ENCODE data around the gene PIGBOS1.
A peak's percentile ranks its signal among the peaks of the same experiment; 100 is the strongest.
"Not testable (repeated sequence)": the region's sequence is repeated elsewhere in the genome, so short reads cannot be mapped to it uniquely, and the experiment has no call there.

The PIGBOS1 gene

DNA sequence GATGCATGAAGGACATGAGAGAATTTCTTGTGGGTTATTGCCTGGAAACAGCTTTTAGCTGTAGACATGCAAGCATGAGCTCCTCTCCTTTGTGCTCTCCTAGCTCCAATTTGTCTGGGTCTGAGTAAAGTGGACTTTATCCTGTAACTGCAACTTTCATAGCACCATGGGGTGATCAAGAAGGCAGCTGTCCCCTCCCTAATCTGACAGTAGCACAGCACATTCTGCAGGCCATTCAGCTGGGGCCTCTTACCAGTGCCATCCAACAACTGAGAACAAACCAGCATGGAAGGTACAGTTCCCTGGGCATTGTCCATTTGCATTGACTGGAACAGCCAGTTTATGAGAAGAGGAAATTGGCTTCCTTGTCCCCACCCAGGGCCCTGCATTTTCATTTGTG lies 21.6 kb downstream of the PIGBOS1 start:
- DNase-seq (ENCODE audit: low read depth in 2 of 2) = no peak

DNA sequence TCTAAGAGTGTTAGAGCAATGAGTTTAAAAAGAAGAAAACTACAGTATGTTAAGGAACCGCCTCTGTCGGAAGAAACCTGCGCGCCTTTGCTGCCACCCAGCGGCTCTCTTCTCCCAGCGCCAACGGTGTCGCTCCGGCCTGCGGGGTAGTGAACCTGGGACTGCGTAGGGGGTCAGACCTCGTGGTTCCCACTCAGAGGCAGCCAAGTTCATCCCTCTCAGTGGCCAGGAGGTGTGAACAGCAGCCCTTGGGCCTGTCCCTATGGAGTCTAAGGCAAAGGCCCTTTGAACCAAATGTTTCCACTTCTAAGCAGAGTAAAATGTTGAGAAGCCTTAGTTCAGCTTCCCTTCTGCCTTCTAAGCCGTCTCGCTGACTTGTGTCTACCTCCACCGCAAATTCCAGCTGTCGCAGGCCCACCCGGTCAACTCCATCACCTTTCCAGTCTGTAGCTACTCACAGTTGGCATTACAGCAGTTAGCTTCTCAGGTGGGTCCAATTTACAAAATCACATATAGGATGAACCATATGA lies 28.3 kb downstream of the PIGBOS1 start:
- DNase-seq (ENCODE audit: low read depth in 2 of 2) = peak; percentile 66

DNA sequence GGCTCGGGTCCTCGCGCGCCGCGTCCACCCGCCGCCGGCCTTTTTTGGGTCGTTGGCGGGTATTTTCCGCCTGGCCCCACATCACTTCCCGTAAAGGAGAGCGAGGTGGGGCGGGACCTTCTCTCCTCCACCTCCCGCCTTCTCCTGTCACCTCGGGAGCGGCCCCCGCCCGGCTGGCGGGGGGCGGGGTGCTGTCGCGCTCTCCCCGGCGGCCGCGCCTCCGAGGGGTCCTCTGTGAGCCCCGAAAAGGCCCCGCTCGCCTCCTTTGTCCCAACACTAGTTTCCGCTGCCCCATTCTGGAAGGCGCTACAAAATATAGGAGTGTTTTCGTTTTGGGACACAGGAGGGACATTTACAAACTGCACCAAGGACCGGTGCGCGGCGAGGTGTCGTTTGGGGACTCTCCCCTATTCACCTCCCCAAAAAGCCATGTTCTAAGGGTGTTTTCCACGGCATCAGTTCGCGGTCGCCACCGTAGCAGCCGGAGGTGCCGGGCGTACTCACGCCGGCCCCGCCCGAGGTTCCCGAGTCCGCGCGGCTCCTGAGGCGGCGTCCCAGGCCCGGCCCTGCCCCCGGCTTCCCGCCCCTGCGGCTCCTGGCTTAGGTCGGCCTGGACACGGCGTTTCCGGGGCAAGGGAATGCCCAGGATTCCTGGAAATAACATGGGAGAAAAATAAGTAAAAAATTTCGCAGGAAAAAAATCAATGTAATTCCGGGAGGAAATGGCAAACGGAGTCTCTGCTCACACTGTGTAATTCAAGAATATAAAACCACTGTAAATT lies 29.0 kb downstream of the PIGBOS1 start, which contains the start of gene RAB27A:
Gene RAB27A, minus strand, starts transcription at position 68 of the 782 bp plus-strand sequence. CDS start 54,879 bp downstream, outside the sequence.
- peak; percentile 60 to 64 for DNase-seq (ENCODE audit: low read depth in 2 of 2)

DNA sequence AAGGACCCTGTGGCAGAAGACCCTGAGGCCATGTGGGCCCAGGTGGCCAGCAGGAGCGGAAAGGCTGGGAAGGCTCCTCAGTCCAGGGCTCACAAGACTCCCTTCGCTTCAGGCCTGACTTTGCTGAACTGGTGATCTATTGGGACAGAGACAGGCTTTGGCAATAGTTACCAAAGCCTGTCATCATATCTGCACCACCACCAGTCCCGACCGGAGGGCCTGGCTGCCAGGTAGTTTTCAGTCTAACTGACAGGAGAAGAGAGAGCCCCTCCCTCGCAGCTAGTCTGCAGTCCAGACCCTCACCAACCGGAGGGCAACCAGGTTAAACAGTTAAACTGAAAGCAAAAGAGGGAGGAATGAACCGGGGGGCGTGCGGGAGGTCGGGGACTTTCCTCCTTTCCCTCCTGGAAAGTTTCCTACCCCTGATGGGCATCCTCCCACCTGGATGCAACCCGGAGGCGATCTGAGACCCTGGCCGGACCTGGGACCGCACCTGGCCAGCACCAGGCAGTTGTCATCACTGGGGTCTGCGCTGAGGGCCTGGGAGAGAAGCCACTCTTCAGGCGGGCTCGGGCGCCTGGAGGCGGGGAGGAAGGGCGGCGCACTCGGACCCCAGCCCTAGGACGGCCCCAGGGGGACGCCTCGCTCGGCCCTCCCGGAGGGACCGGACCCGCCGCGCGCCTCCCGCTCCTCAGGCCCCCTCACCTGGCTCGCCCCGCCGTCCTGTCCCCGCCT lies 29.7 kb downstream of the PIGBOS1 start:
- DNase-seq (ENCODE audit: low read depth in 2 of 2) = peak in 1 of 2 donors; percentile 5

DNA sequence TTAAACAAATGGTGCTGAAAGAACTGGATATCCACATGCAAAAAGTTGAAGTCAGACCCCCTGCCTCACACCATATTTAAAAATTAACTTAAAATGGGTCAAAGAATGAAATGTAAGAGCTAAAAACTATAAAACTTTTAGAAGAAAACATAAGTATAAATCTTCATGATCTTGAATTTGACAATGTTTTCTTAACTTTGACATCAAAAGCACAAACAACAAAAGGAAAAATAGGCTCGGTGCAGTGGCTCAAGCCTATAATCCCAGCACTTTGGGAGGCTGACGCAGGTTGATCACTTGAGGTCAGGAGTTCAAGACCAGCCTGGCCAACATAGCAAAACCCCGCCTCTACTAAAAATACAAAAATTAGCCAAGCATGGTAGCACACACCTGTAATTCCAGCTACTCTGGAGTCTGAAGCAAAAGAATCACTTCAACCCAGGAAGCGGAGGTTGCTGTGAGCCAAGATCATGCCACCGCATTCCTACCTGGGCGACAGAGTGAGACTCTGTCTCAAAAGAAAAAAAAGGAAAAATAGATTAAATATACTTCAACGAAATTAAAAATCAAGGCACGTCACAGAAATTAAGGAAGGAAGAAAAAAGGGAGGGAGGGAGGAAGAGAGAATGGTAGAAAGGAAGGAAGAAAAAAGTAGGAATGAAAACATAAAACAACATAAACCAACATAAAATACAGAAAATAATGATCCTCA lies 30.8 kb downstream of the PIGBOS1 start:
- DNase-seq (ENCODE audit: low read depth in 2 of 2) = no peak

DNA sequence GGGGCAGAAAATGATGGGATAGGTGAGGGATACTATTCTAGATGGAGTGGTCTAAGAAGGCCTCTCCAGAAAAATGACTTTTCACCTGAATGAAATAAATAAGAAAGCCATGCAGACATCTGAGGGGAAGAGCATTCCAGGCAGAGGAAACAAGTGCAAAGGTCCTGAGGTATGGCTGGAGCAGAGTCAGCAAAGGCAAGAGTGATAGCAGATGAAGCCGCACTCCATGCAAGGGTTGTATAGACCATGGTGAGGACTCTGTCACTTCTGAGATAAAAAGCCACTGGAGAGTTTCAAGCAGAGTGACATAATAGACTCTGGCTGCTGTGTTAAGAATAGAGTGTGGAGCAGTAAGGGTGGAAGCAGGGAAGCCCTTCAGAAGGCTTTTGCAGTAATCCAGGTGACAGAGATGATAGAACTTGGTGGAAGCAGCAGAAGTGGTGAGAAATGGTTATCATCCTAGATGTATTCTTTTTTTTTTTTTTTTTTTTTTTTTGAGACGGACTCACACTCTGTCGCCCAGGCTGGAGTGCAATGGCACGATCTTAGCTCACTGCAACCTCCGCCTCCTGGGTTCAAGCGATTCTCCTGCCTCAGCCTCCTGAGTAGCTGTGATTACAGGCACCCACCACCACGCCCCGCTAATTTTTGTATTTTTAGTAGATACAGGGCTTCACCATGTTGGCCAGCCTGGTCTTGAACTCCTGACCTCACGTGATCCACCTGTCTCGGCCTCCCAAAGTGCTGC lies 32.3 kb downstream of the PIGBOS1 start:
- DNase-seq (ENCODE audit: low read depth in 2 of 2) = not testable (repeated sequence)

DNA sequence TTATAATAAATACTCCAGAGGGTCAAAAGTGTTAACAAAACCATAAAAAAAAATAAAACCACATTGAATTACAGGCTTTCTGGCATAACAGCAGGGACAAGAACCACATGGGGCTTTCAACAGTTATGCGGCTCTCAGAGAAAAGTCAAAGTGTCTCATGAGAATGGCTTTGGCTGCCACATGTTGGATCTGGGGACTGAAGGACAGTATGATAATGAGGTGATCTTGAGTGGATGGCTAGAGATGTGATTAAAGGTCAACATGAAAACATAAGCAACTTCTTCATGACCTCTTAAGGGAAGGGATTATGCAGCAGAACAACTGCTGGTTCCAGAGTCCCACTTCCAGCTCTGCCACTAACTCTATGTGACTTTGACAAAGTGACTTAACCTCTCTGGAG lies 34.5 kb downstream of the PIGBOS1 start:
- no peak for DNase-seq (ENCODE audit: low read depth in 2 of 2)

DNA sequence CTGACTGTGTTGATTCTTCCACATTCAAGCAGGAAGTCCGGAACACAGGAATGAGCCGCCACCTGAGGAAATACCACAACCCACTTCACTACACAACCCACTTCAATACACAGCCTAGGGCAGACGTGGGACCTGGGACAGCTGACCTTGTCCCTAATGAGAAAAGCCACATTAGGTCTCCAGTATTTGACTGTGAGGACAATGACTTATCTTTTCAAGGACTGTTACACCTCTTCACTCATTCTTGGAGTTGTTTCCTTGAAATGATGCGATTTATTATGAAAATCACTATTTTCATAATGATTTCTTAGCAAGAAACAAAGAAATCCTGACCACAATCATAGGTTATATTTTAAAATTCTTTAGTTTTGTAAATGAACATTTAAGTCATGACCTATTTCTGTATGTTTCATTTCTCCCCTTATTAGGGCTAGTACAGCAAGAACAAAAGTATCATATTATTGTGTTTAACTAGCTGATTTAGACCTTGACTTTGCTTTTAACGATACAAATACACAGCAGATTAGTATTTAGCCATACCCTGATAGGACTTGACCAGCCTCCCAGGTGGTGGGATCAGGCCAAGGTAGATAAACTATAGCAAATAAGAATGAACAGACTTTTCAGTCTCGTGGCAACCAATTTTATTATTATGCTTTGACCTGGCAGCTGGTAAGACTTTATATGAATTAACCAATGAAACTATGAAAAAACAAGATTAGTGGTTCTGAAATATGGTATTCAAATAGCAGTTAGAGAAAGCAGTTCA lies 35.4 kb downstream of the PIGBOS1 start:
- DNase-seq (ENCODE audit: low read depth in 2 of 2) = no peak

DNA sequence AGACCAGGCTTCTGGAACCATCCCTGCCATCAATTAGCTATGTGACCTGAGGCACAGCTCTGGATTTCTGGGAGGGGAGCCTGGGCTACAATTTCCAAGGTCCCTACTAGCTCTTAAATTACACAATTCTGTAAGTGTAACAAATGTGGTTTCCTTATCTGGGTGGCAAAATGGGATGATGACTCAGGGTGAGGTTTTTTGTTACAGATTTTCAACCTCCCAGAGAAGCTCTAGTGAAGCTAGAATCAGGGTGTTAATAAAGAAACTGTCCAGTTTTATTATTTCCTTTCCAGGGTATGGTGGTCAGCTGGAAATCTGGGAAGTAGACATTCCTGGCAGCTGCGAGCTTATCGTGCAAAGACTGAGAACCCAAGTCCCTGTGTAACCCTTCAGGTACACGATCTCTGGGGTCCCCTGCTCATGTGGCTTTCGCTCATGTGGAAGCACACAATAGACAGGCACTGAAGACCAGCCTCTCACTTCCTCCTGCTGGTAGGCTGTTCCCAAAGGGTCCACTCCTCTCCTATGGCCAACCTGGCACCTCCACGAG lies 36.6 kb downstream of the PIGBOS1 start:
- DNase-seq (ENCODE audit: low read depth in 2 of 2) = no peak

DNA sequence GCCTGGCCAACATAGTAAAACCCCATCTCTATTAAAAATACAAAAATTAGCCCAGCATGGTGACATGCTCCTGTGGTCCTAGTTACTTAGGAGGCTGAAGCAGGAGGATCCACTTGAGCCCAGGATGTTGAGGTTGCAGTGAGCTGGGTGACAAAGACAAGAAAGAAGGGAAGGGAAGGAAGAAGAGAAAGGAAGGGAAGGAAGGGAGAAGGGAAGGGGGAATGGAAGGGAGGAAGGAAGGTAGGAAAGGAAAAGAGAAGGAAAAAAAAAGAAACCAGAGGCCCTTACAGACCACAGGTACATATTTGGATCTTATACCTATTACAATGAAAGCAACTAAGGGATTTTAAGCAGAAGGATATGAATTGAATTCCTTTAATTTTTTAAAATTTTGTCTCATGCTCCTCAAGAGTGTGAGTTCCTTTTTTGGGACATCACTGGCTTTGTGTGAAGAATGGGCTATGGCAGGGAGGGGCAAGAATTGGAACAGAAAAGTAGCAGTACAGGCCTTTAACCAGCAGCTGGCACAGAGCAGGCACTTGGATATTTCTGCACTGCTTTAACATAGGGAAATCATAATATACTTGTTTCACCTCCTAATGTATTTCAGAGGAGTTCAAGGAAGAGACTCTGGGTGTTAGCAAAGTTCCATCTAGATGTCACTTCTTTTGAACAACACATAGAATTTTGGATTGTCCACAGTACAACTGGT lies 37.2 kb downstream of the PIGBOS1 start:
- DNase-seq (ENCODE audit: low read depth in 2 of 2) = no peak

DNA sequence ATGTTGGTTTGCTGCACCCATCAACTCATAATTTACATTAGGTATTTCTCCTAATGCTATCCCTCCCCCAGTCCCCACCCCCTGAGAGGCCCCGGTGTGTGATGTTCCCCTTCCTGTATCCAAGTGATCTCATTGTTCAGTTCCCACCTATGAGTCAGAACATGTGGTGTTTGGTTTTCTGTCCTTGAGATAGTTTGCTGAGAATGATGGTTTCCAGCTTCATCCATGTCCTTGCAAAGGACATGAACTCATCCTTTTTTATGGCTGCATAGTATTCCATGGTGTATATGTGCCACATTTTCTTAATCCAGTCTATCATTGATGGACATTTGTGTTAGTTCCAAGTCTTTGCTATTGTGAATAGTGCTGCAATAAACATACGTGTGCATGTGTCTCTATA lies 38.3 kb downstream of the PIGBOS1 start:
- DNase-seq (ENCODE audit: low read depth in 2 of 2) = not testable (repeated sequence)

DNA sequence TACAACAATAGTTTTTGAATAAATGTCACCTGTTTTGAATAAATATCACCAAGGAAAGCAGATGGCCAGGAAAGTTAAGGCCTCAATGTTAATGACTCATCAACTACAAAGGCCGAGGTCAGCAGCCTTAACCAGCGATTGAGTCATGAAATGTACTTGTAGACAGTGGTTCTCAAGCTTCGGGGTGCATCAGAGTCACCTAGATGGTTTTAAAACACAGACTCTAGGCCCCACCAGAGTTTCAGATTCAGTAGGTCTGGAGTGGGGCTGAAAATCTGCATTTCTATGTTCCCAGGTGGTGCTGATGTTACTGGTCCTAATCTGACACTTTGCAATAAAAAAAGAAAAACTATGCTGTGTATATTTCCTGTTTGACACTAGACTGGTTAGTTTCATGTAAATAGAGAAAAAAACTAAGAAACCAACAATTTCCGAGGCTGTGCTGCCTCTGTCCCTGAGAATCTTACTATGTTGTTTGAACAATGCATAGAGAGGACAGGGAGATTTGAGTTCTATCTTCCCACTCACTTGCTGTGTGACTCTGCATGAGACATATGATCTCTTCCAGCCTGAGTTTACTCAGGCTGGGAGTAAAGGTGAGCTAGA lies 39.1 kb downstream of the PIGBOS1 start:
- DNase-seq (ENCODE audit: low read depth in 2 of 2) = peak; percentile 16 to 45

DNA sequence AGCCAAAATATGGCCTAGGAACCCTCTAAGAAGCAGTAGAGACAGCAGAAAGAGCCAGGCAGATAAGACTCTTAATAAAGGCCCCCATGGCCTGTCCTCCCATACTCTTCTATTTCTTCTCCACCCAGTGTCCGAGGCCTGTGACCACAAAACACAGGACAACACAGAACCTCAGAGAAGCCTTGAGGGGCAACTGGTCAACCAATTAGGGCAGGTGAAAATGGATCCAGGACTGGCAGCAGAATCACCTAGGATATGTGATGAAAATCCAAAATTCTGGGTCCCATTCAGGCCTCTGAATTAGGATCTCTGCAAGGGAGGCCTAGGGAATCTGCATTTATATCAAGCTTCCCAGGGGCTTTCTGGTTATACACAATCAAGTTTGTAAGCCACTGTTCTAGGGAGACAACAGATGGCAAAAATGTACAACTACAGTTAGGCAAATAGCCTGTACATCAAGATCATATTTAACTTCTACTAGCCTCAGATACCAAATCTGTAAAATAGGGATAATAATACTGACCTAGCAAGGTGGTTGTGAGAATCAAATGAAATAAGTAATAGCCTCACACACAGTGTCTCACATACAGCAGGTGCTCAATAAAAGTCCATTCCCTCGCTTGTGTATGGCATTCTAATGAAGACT lies 39.7 kb downstream of the PIGBOS1 start:
- no peak for DNase-seq (ENCODE audit: low read depth in 2 of 2)

DNA sequence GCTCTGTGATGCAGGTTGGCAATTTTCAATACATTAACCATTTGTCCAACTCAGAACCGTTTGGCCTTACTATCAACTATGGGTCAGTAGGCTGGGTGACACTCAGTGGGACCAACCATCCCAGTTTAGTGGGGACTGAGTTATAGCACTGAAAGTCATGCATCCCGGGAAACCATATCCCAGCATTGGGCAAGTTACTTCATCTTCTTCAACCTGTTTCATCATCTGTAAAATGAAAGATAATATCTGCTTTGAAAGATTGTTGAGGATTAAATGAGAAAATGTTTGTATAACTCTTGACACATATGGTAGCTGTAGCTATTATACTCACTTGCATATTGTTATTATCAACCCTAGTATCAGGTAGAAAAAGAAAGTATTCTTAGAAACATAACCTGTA lies 41.2 kb downstream of the PIGBOS1 start:
- no peak for DNase-seq (ENCODE audit: low read depth in 2 of 2)

DNA sequence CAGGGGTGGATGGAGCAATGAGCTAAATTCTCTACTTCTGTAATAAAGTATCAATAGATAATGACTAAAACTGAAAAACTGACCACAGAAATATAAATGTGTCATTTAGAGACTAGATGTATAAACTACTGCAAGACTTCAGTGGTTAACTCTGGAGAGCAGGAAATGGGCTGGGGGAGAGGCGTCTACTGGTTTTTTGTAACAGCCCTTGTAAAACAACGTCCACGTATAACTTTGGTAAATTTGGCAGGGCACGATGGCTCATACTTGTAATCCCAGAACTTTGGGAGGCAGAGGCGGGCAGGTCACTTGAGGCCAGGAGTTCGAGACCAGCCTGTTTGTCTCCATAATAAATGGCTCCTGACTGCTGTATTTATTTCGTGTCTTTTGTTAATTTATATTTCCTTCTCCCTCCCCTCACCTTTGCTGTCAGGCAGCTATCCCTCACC lies 41.8 kb downstream of the PIGBOS1 start:
- peak in 1 of 2 donors; percentile 14 for DNase-seq (ENCODE audit: low read depth in 2 of 2)

DNA sequence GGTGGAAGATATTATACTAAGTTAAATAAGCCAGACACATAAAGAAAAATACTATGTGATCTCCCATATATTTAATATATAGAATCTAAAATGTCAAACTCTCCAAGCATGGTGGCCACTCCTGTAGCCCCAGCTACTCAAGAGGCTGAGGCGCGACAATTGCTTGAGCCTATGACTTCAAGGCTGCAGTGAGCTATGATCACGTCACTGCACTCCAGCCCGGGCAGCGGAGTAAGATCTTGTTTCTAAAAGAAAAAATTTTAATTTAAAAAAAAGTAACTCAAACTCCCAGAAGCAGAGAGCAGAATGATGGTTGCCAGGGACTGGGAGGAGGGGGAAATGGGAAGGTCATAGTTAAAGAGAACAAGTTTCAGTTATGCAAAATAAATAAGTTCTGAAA lies 42.6 kb downstream of the PIGBOS1 start:
- DNase-seq (ENCODE audit: low read depth in 2 of 2) = no peak

DNA sequence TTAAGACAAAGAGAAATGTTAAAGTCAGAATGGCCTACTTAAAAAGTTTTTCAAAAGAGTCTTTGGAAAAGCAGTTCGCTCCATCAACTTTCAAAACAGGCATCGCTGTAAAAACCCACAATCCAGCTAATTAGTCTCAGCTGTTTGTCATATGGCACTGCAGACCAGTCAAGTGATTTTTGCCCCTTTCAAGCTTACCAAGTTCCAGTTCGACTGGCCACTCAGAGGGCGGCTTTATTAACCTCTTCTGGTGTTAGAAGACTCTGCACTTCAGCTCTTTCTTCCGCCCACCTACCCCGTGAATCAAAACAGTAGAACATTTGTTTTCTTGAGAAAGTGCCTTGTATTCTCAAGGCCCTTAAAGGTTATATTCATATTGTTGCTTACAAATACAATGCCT lies 48.6 kb downstream of the PIGBOS1 start:
- DNase-seq (ENCODE audit: low read depth in 2 of 2) = no peak

DNA sequence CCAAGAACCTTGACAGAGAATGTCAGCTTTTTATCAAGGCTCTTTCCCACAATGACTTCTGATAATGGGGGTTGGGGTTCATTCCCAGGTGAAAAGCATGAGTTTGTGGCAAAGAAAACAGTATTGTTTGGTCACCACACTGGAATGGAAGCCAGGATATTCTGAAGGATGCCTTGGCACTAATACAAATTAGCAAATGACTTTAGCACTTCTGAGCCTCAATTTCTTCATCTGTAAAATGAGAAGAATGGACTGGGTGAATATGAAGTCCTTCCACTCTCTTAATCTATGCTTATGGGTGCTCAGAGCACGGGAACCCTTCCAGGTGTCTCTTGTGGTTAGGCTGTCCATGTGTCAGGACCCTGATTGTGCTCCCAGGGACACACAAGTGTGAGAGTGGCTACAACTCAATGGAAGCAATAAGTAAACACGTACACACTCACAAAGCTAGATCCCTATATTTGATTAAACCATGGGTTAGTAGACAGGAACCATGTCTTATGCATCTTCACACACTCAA lies 50.7 kb downstream of the PIGBOS1 start:
- no peak for DNase-seq (ENCODE audit: low read depth in 2 of 2)
